Spleen (tissue), 11 donors: ENCODE measurements around the gene HLA-DMA. TPM values are rescaled to one million over a fixed set of nuclear protein-coding genes. Genes with fewer than 3 reads are reported as not detected.

ENCODE experiments used
- DNase-seq: peaks from one replicate; pipeline ENCODE4 v3.0.0-alpha.2; 2020
- H3K27ac ChIP-seq, 8 donors: fragments of 200-600 bp; sonication (generic) in 7 of 8; 1 replicate in 4 of 8; 2 replicates in 4 of 8; pipeline versions ENCODE4 v1.5.0 to v1.8.0; 2016 to 2021; ENCODE audit warnings: inconsistent platforms in 4 of 8, mild to moderate bottlenecking in 4 of 8, moderate library complexity in 1 of 8
- H3K27me3 ChIP-seq, 7 donors: fragments of 200-600 bp; sonication (generic) in 6 of 7; replicated peaks in 1 of 7; 1 replicate in 4 of 7; 2 replicates in 3 of 7; pipeline versions ENCODE4 v1.5.0 to v1.8.0; 2016 to 2021; ENCODE audit warnings: inconsistent platforms in 3 of 7, mild to moderate bottlenecking in 1 of 7
- H3K36me3 ChIP-seq, 6 donors: fragments of 200-600 bp; sonication (generic) in 5 of 6; 1 replicate in 4 of 6; 2 replicates in 2 of 6; pipeline versions ENCODE4 v1.5.0 to v1.8.0; 2016 to 2021; ENCODE audit warnings: inconsistent platforms in 2 of 6
- H3K4me1 ChIP-seq, 6 donors: fragments of 200-600 bp; sonication (generic) in 5 of 6; 1 replicate in 3 of 6; 2 replicates in 3 of 6; pipeline versions ENCODE4 v1.5.0 to v1.8.0; 2016 to 2021; ENCODE audit warnings: inconsistent platforms in 3 of 6
- H3K4me3 ChIP-seq, 8 donors: fragments of 200-600 bp; sonication (generic) in 7 of 8; 1 replicate in 4 of 8; 2 replicates in 4 of 8; pipeline versions ENCODE4 v1.5.0 to v1.8.0; 2016 to 2021; ENCODE audit warnings: inconsistent platforms in 4 of 8, mild to moderate bottlenecking in 4 of 8, moderate library complexity in 2 of 8
- H3K9me3 ChIP-seq, 8 donors: fragments of 200-600 bp; sonication (generic) in 7 of 8; 1 replicate in 4 of 8; 2 replicates in 4 of 8; pipeline versions ENCODE4 v1.5.0 to v1.8.0; 2016 to 2021; ENCODE audit warnings: inconsistent platforms in 4 of 8
- CTCF ChIP-seq, 11 experiments: fragments of 200-600 bp in 7 of 11; fragments of 450-650 bp in 4 of 11; sonication (generic) in 4 of 11; IDR thresholded peaks in 8 of 11; conservative IDR thresholded peaks in 3 of 11; 1 replicate in 7 of 11; 2 replicates in 4 of 11; pipeline versions ENCODE4 v1.4.0 to v1.8.0; 2016 to 2021; ENCODE audit warnings: antibody characterized with exemption in 11 of 11, inconsistent platforms in 4 of 11, mild to moderate bottlenecking in 1 of 11
- POLR2A ChIP-seq, 3 donors: fragments of 450-650 bp; IDR thresholded peaks; one replicate each; pipeline ENCODE4 v1.5.1; 2017; ENCODE audit warnings: antibody characterized with exemption in 3 of 3, mild to moderate bottlenecking in 1 of 3
- POLR2AphosphoS5 ChIP-seq, 3 donors: sonication (generic); formaldehyde crosslinking; IDR thresholded peaks; one replicate each; pipeline ENCODE4 v1.5.1; 2017; ENCODE audit warnings: antibody characterized with exemption in 3 of 3
- WGBS, 5 donors: extraction: QIAGEN DNeasy Blood & Tissue Kit in 3 of 5; methylation state at CpG; one replicate each; pipeline versions ENCODE4 v1.1.5 to v1.1.7; 2013 to 2018; 5-methylcytosine and 5-hydroxymethylcytosine counted together
- intact Hi-C: fragments of 100-400 bp; cut with DNase I; formaldehyde crosslinking; loops from one replicate; pipeline ENCODE4 v1.15.0; 2023; ENCODE audit warnings: low total_unique reads
- polyA plus RNA-seq, 3 donors: library from polyadenylated mRNA; stranded (reverse); fragments of 200-250 nt; gene quantifications; one replicate each; pipeline ENCODE4 v1.2.1, GENCODE V29; 2013
- total RNA-seq, 7 donors: library from RNA; depleted of rRNA in 3 of 7; stranded (reverse); fragments of >200 nt in 3 of 7; fragmentation: NEBNext Ultra II Directional in 4 of 7; extraction: Animal tissue kit (Norgen Biotek cat#: 25700) in 4 of 7; gene quantifications; one replicate each; pipeline versions ENCODE4 v1.1.0 to v1.2.1, GENCODE V29; 2016 to 2021
- donor health status: healthy with polysubstance abuse.
- donor health status: DM: no; HTN: no; CAD: no; lungs with moderate emphysema.
- donor health status: DM: no; HTN: no; CAD: no.
- donor health status: Bipolar disorder and iron deficiency.
- donor health status: healthy.
- donor health status: DM: no; HTN: no; CAD: no.
- donor health status: DM: yes; HTN: yes; CAD: no.

HLA-DMA gene
- total and polyA plus RNA-seq, 10 donors, result 141 to 423 (median 195) TPM

- H3K27ac ChIP-seq, result peak overlapping the region in 6 of 8 donors; percentile 13 to 100 (median 22)
- TF ChIP-seq CTCF (IDR thresholded peaks at IDR 0.05 in 8 of 11, conservative IDR thresholded peaks at IDR 0.05 in 3 of 11) (no peak), POLR2AphosphoS5 (IDR thresholded peaks at IDR 0.05) (no peak), POLR2A (IDR thresholded peaks at IDR 0.05) (no peak)
- DNase-seq, result no peak
- H3K4me1 ChIP-seq, result peaks cover 18 to 70% (median 61%) of the 10 kb centered on the region in 6 donors
- H3K4me3 ChIP-seq, result no peak overlapping the region
- H3K27me3 ChIP-seq, result no peaks in the 10 kb centered on the region
- H3K36me3 ChIP-seq, result no peaks in the 10 kb centered on the region
- intact Hi-C loops, result no loop called here
- WGBS, 5 donors, result 56 to 73% (median 58%) methylated on average over 1 of the region's 1 CpG
- no peaks in the 10 kb centered on the region for H3K9me3 ChIP-seq
Observed at GRCh38 chr6:32963866-32964265, 11.0 kb upstream of the HLA-DMA start.

GRCh38 chr6:32962213-32962826, 9.4 kb upstream of the HLA-DMA start:
- Histone ChIP-seq H3K4me3 (no peak overlapping the region), H3K27me3 (no peaks in the 10 kb centered on the region), H3K9me3 (no peaks in the 10 kb centered on the region), H3K4me1 (peaks cover 18 to 62% (median 57%) of the 10 kb centered on the region in 6 donors), H3K36me3 (peaks cover 0 to 6% (median 0%) of the 10 kb centered on the region in 6 donors), H3K27ac (peak overlapping the region in 1 of 8 donors; percentile 11)
- WGBS, 5 donors, result 28 to 47% (median 36%) methylated on average over 1 of the region's 1 CpG
- DNase-seq, result no peak
- TF ChIP-seq CTCF (IDR thresholded peaks at IDR 0.05 in 8 of 11, conservative IDR thresholded peaks at IDR 0.05 in 3 of 11) (no peak), POLR2AphosphoS5 (IDR thresholded peaks at IDR 0.05) (no peak), POLR2A (IDR thresholded peaks at IDR 0.05) (no peak)
- intact Hi-C loops, result no loop called here

- Histone ChIP-seq H3K9me3 (no peaks in the 10 kb centered on the region), H3K4me3 (no peak overlapping the region), H3K27ac (no peak overlapping the region), H3K4me1 (peaks cover 4 to 60% (median 44%) of the 10 kb centered on the region in 6 donors), H3K36me3 (peaks cover 0 to 6% (median 0%) of the 10 kb centered on the region in 6 donors), H3K27me3 (no peaks in the 10 kb centered on the region)
- 91 to 98% (median 97%) methylated on average over 5 of the region's 5 CpGs for WGBS, 5 donors
- no peak for DNase-seq
- TF ChIP-seq POLR2AphosphoS5 (IDR thresholded peaks at IDR 0.05), result no peak
- TF ChIP-seq POLR2A (IDR thresholded peaks at IDR 0.05), result no peak
- TF ChIP-seq CTCF (IDR thresholded peaks at IDR 0.05 in 8 of 11, conservative IDR thresholded peaks at IDR 0.05 in 3 of 11), result no peak
- intact Hi-C loops, result no loop called here
Observed at GRCh38 chr6:32960563-32960962, 7.7 kb upstream of the HLA-DMA start.

DNA sequence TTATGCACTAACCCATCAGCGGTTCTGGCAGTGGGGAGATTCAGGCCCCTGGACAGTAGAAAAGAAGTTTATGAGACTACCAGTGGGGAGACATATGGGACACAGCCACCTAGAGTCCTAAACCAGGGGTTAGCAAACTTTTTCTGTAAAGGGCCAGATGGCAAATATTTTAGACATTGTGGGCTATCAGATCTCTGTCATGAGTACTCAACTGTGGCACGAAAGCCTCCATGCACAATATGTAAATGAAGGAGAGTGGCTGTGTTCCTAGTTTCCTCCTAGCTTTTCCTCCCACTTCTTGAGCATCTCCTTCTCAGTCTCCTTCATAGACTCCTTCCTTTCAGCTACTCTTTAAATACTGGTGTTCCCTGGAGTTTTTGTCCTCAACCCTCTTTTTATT, 3.3 kb upstream of the HLA-DMA start:
- Histone ChIP-seq H3K9me3 (no peaks in the 10 kb centered on the region), H3K27me3 (no peaks in the 10 kb centered on the region), H3K36me3 (peaks cover 0 to 6% (median 0%) of the 10 kb centered on the region in 6 donors), H3K27ac (peak overlapping the region in 3 of 8 donors; percentile 4 to 45 (median 21)), H3K4me3 (no peak overlapping the region), H3K4me1 (peaks cover 14 to 60% (median 47%) of the 10 kb centered on the region in 6 donors)
- WGBS, 5 donors, result 72 to 78% (median 77%) methylated on average over 2 of the region's 2 CpGs
- TF ChIP-seq POLR2AphosphoS5 (IDR thresholded peaks at IDR 0.05), result no peak
- intact Hi-C loops, result no loop called here
- DNase-seq, result no peak
